ENCODE data around the gene SCN3A. TPM values are rescaled to one million over a fixed set of nuclear protein-coding genes. Genes with fewer than 3 reads are reported as not detected.

Gene SCN3A
- total and polyA plus RNA-seq, 10 donors: 1.2 to 13.9 (median 4.0) TPM

GRCh38 chr2:165176780-165177179 lies 27.1 kb downstream of the SCN3A start:
- no peaks in the 10 kb centered on the region for H3K27me3 ChIP-seq (replicated peaks in 1 of 7)
- intact Hi-C loops (cut with DNase I; ENCODE audit: low total_unique reads): no loop called here
- no peaks in the 10 kb centered on the region for H3K9me3 ChIP-seq
- TF ChIP-seq POLR2AphosphoS5 (IDR thresholded peaks at IDR 0.05) (no peak), POLR2A (IDR thresholded peaks at IDR 0.05) (no peak), CTCF (IDR thresholded peaks at IDR 0.05 in 8 of 11, conservative IDR thresholded peaks at IDR 0.05 in 3 of 11) (no peak)
- no peaks in the 10 kb centered on the region for H3K36me3 ChIP-seq
- WGBS, 5 donors: 76 to 90% (median 87%) methylated on average over 2 of the region's 2 CpGs
- no peaks in the 10 kb centered on the region for H3K4me1 ChIP-seq
- H3K4me3 ChIP-seq: no peak overlapping the region
- H3K27ac ChIP-seq: no peak overlapping the region
- DNase-seq: no peak

- H3K27ac ChIP-seq: no peak overlapping the region
- H3K27me3 ChIP-seq (replicated peaks in 1 of 7): no peaks in the 10 kb centered on the region
- TF ChIP-seq CTCF (IDR thresholded peaks at IDR 0.05 in 8 of 11, conservative IDR thresholded peaks at IDR 0.05 in 3 of 11): no peak
- no peak for TF ChIP-seq POLR2AphosphoS5 (IDR thresholded peaks at IDR 0.05)
- no peak for TF ChIP-seq POLR2A (IDR thresholded peaks at IDR 0.05)
- intact Hi-C loops (cut with DNase I; ENCODE audit: low total_unique reads): no loop called here
- H3K4me3 ChIP-seq: no peak overlapping the region
- no peaks in the 10 kb centered on the region for H3K36me3 ChIP-seq
- no peaks in the 10 kb centered on the region for H3K9me3 ChIP-seq
- WGBS, 5 donors: 3 to 79% (median 55%) methylated on average over 1 of the region's 1 CpG
- no peak for DNase-seq
- no peaks in the 10 kb centered on the region for H3K4me1 ChIP-seq
These were observed 30.6 kb downstream of the SCN3A start for GRCh38 chr2:165173215-165173614.

GRCh38 chr2:165164201-165164600 lies 39.6 kb downstream of the SCN3A start:
- no peak for TF ChIP-seq POLR2AphosphoS5 (IDR thresholded peaks at IDR 0.05)
- no peak for TF ChIP-seq POLR2A (IDR thresholded peaks at IDR 0.05)
- no peak for TF ChIP-seq CTCF (IDR thresholded peaks at IDR 0.05 in 8 of 11, conservative IDR thresholded peaks at IDR 0.05 in 3 of 11)
- 94 to 98% (median 96%) methylated on average over 4 of the region's 4 CpGs for WGBS, 5 donors
- Histone ChIP-seq H3K4me3 (no peak overlapping the region), H3K9me3 (no peaks in the 10 kb centered on the region), H3K27ac (no peak overlapping the region), H3K27me3 (replicated peaks in 1 of 7) (no peaks in the 10 kb centered on the region), H3K4me1 (no peaks in the 10 kb centered on the region), H3K36me3 (no peaks in the 10 kb centered on the region)
- DNase-seq: no peak
- intact Hi-C loops (cut with DNase I; ENCODE audit: low total_unique reads): no loop called here

GRCh38 chr2:165163761-165164160 lies 40.1 kb downstream of the SCN3A start:
- Histone ChIP-seq H3K27ac (no peak overlapping the region), H3K4me1 (no peaks in the 10 kb centered on the region), H3K27me3 (replicated peaks in 1 of 7) (no peaks in the 10 kb centered on the region), H3K36me3 (no peaks in the 10 kb centered on the region), H3K4me3 (no peak overlapping the region), H3K9me3 (no peaks in the 10 kb centered on the region)
- intact Hi-C loops (cut with DNase I; ENCODE audit: low total_unique reads): no loop called here
- 81 to 91% (median 90%) methylated on average over 2 of the region's 2 CpGs for WGBS, 5 donors
- DNase-seq: no peak
- no peak for TF ChIP-seq POLR2A (IDR thresholded peaks at IDR 0.05)
- no peak for TF ChIP-seq CTCF (IDR thresholded peaks at IDR 0.05 in 8 of 11, conservative IDR thresholded peaks at IDR 0.05 in 3 of 11)
- TF ChIP-seq POLR2AphosphoS5 (IDR thresholded peaks at IDR 0.05): no peak

Data from spleen (tissue), 11 donors.